ENCODE data around the gene PIM1. TPM values are rescaled to one million over a fixed set of nuclear protein-coding genes. Genes with fewer than 3 reads are reported as not detected.
"Not testable (repeated sequence)": the region's sequence is repeated elsewhere in the genome, so short reads cannot be mapped to it uniquely, and the experiment has no call there.

The PIM1 gene
- polyA plus RNA-seq (ENCODE audit: insufficient read length), result 21.1 TPM
- long read RNA-seq, donor 1, transcript PIM1-201 (6 exons, 2,650 nt), result major isoform, 6 of 6 reads
- long read RNA-seq, donor 1, partial matches to known transcripts, result 0 of 6 reads
- long read RNA-seq, donor 1, other reads (novel, unspliced or antisense), result 0 of 6 reads
- long read RNA-seq, donor 2, transcript PIM1-201 (6 exons, 2,650 nt), result major isoform, 12 of 22 reads
- long read RNA-seq, donor 2, partial matches to known transcripts, result 10 of 22 reads
- long read RNA-seq, donor 2, other reads (novel, unspliced or antisense), result 0 of 22 reads
- long read RNA-seq, donor 3, partial matches to known transcripts, result 0 of 4 reads
- long read RNA-seq, donor 3, other reads (novel, unspliced or antisense), result 0 of 4 reads
- long read RNA-seq, donor 4, partial matches to known transcripts, result 0 of 1 reads
- long read RNA-seq, donor 4, other reads (novel, unspliced or antisense), result 0 of 1 reads
- long read RNA-seq, donor 5, transcript PIM1-201 (6 exons, 2,650 nt), result major isoform, 12 of 13 reads
- long read RNA-seq, donor 5, partial matches to known transcripts, result 0 of 13 reads
- long read RNA-seq, donor 5, other reads (novel, unspliced or antisense), result 0 of 13 reads
- long read RNA-seq, donor 6, transcript PIM1-201 (6 exons, 2,650 nt), result major isoform, 15 of 38 reads
- long read RNA-seq, donor 6, partial matches to known transcripts, result 22 of 38 reads
- long read RNA-seq, donor 6, other reads (novel, unspliced or antisense), result 0 of 38 reads
- long read RNA-seq, donor 7, transcript PIM1-201 (6 exons, 2,650 nt), result major isoform, 13 of 20 reads
- long read RNA-seq, donor 7, partial matches to known transcripts, result 7 of 20 reads
- long read RNA-seq, donor 7, other reads (novel, unspliced or antisense), result 0 of 20 reads
- long read RNA-seq, donor 8, partial matches to known transcripts, result 0 of 1 reads
- long read RNA-seq, donor 8, other reads (novel, unspliced or antisense), result 0 of 1 reads

DNA sequence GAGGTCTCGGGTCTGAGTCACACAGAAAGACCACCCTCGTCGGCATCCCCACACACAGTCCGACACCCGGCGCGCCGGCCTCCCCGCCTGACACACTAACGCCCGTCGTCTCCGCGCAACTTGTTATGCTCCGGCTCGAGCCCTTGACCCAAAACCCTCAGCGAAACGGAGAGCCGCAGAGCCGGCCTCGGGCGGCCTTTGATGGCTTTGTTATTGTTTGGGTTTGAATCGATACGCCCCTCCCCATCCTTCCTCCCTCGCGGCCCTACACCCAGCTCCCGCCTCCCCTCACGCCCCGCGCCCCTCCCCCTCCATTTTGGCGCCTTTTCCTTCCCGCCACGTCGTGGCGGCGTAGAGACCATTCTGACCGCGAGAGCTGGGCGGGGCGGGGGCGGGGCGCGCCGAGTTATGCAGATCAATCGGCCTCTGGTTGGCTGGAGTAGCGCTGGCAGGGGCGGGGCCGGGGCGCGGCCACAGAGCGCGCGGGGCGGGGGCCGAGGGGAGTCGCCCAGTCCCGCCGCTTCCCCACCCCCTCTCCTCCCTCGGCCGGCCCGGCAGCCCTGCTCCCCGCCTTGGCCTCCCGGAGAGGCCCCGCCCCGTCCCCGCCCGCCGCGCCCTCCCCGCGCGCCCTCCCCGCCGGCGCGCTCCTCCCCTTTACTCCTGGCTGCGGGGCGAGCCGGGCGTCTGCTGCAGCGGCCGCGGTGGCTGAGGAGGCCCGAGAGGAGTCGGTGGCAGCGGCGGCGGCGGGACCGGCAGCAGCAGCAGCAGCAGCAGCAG is at the start of gene PIM1:
Gene PIM1, plus strand, starts transcription at position 657 of the 777 bp plus-strand sequence. CDS start 424 bp downstream, outside the sequence.
- DNase-seq, result peak; percentile 99

DNA sequence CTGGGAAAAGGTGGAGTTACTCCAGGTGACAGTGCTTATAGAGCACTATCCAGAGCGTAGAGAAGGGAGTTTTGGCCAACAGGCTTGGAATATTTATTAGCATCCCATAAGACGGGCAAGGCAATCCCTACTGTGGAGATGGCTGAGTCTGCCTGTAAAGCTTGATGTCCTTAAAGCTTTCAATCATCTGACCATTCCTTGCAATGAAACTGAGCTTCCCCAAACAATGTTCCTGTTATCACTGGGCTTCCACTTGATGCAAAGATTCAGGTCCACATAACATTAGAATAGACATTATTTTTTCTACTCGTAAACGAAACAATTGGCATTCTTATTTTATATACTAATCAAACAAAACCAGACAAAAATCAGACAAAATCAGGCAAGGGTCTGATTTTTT is 48.4 kb upstream of the PIM1 start:
- no peak for DNase-seq

DNA sequence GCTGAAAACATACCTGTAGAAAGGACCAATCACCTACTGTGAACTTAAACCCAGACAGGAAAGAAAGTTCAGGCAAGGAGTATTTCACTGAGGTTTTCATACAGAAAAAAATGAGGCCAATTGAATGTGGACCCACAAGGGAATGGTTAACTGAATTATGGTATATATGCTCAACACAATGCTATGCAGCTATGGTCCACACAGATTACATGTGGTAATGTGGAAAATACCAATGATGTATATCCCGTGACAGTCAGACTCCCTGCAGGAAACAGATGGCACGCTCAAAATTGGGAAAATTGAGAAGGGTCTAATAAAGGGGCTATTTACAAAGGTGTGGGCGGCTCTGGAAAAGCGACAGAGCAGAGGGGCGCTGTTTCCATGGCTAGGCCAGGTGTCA is 47.1 kb upstream of the PIM1 start:
- no peak for DNase-seq

DNA sequence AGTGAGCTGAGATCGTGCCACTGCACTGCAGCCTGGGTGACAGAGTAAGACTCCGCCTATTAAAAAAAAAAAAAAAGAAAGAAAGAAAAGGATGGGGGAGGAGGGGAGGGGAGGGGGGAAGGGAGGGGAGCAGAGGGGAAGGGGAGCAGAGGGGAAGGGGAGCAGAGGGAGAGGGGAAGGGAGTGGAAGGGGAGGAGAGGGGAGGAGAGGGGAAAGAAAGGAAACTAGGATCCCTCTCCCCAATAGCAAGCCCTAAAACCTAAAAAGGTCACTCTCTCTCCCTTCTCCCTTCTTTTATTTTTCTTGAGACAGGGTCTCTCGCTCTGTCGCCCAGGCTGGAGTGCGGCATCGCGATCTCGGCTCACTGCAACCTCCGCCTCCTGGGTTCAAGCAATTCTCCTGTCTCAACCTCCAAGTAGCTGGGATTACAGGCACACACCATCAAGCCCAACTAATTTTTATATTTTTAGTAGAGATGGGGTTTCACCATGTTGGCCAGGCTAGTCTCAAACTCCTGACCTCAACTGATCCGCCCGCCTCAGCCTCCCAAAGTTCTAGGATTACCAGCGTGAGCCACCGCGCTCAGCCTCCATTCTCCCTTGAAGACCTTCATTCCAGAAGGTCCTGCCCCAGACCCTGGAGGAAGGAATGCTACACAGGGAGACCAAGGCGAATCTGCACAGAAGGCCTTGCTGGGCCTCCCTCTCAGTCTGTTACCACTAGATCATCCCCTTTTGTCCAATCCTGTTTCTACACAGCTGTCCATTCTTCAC is 45.8 kb upstream of the PIM1 start:
- no peak for DNase-seq

DNA sequence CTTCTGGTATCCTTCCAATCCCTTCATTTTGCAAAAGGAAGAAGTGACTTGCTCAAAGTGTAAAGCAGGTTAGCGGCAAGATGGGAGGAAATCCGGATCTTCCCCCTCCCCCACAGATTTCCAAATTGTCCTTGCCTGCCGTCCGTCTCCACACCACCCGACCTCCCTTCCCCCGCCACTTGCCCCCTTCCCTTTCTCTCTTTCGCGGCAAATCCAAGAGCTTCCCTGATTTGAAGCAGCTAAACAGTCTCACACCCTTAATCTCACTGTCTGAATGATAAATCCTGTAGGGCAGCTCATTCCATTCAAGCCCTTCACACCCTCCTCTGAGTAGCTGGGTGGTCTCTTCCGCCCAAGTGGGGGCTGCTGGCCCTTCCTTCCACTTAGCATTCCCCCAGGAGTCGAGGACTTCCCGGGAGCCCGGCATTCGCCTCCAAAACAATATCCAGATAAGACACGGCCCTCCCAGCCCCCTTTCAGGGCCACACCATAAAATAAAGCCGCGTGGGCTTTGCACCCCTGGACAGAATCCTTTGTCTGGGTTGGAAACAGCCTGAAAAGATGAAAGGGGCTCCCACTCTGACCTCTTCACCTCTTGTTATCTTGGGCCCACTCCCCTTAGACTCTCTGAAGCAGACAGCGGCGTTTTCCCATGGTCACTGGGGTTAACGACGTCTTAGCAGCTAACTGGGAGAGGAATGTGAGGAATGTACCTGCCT is 44.0 kb upstream of the PIM1 start:
- DNase-seq, result peak; percentile 76

DNA sequence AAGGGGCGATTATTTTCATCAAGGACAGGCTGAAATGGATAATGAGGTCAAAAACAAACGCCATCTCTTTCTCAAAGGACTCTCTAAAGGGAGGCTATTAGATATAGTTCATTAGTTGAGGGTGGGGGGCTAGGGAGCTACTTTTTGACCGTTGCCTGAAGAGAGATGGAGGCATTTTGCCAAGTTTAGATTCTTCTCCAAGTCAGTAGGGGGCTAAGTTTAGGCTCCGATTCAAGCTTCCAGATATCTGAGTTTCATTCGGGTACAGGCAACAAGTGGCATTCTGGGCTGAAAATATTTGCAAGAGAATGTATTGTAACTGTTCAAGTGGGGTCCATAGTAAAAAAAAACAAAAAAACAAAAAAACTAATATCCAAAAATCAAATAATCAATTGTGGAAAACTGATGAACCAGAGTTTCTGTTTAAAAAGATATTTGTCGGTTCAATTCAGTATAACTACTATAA is 43.4 kb upstream of the PIM1 start:
- DNase-seq, result no peak

DNA sequence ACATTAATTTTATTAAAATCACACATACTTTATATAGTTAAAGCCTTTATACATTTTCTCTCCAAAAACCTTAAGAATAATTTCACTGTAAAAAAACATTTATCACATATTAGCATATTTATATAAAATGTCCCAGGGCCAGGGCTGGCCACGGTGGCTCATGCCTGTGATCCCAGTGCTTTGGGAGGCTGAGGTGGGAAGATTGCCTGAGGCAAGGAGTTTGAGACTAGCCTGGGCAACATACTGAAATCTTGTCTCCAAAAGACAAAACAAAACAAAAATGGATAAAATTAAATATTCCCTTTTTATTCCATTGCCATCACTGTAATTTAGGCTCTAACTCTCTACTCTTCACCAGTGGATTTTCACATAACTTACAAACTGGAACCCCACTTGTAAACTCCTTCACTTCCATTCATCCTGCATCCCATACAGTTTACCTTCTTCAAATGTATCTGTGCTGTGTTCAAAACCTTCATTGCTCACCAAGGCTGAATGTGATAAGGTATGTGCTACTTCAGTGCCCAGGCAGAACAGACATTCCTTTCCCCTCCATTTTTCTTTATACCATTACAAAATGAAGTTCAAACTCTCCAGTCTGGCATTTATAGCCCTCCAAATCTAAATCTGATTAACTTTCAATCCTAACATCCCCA is 42.9 kb upstream of the PIM1 start:
- no peak for DNase-seq

DNA sequence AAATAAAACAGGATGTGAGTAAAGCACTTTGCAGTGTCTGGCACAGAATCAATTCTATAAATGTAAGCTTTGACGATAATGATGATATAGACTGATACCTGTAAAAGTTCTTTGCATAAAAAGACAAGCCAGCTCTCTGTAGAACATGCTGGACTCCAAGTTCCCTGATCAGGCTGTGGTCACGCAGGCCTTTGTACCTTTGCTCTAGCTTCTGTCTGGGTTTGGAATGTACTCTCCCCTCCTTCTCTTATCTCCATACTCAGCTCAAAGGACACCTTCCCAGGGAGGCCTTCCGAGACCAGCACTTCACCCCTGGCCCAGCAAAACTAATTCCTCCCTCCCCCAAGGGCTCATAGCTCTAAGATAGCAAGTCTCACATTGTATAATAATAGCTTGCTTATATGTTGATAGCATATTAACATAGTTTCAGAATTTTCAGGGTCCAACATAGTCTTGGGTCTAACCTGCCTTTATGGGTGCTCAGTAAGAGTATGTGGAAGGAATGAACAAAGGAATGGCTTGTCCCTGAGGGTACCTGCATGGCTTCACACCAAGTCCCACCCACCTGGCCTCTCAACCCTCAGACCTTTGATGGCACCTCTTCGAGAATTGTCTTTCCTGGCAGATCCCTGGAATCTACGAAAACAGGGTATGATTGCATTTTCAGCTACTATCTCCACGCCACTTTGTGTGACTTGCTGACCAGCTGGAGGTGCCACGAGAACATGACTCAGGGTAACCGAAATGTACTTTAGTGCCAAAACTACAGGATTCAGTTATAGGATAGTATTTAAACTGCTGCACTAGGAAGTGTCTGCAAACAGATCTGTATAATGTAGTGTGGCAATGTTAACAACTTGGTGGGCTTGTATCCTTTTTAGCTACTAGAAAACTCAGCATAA is 41.7 kb upstream of the PIM1 start:
- DNase-seq, result no peak

DNA sequence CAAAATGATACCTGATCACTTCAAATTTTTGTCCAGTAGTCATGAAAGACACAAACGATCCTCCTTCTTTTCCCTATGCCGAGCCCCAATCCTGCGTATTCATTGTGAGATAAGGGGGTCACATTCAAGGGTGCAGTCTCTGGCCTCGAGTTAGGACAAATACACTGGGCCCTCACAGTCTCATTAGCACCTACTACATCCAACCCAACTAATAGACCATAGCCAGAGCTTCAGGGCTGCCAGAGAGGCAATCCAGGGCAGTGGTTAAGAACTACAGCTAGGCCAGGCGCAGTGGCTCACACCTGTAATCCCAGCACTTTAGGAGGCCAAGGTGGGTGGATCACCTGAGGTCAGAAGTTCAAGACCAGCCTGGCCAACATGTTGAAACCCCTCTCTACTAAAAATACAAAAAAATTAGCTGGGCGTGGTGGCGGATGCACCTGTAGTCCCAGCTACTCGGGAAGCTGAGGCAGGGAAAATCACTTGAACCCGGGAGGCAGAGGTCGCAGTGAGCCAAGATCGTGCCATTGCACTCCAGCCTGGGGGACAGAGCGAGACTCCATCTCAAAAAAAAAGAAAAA is 41.0 kb upstream of the PIM1 start:
- DNase-seq, result not testable (repeated sequence)

DNA sequence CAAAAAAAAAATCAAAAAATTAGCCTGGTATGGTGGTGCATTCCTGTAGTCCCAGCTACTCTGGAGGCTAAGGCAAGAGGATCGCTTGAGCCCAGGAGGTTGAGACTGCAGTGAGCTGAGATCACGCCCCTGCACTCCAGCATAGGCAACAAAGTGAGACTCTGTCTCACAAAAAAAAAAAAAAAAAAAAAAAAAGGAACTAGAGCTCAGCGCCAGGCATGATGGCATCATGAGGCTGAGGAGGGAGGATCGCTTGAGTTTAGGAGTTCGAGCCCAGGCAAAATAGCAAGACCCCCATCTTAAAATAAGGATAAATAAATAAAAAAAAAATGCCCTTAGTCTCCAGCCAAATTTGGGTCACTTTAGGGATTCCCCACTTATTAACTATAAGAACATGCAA is 40.4 kb upstream of the PIM1 start:
- no peak for DNase-seq

DNA sequence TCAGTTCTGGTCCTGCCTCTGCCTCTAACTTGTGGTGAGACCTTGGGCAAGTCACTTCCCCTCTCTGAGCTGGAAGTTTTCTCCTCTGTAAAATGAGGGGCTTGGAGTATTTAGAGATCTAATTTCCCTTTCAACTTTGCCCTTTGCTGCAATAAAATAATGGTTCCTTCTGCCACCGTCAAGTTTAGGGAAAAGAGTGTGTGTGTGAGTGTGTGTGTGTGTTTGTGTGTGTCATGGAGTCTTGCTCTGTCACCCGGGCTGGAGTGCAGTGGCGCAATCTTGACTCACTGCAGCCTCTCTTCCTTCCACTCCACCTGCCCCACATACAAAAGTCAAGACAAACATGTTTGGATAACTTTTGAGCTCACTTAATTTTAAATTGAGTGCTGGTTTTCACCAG is 39.2 kb upstream of the PIM1 start:
- no peak for DNase-seq

DNA sequence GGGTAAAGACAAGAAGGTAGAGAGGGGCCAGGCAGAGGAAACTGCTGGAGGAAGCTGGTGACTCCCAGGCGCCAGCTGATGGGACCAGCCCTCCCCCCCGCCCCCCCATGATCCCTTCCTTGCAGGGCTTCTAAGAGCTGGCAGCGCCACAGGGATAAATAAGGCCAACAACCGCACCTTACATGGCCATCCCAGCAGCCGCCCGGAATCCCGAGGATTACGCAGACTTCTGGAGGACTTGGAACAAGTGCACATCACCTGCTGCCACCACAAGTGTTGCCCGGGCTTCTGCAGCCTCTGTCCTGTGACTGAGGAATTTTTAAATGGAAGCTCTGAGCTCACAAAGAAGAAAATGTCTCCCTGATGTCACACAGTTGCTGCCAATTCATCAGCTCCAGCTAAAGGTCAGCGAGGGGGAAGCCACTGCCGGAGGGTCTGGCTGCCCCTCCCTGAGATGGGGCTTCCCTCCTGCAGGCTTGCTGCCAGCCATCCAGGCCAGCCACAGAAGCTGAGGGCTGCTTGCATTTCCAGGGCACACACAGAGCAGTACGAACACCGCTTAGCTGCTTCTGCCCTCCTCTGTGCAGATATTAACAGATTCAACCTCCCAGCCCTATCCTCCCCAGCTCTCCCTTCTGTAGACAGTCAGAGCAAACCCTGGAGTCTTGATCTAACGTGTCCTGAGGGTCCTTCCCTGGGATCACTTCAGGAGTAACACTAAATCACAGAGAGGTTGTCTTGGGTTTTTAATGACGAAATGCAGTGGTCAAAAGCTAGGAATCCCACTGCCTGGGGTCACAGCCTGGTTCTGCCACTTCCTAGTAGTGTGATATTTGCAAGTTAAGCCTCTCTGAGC is 38.6 kb upstream of the PIM1 start:
- DNase-seq, result no peak

DNA sequence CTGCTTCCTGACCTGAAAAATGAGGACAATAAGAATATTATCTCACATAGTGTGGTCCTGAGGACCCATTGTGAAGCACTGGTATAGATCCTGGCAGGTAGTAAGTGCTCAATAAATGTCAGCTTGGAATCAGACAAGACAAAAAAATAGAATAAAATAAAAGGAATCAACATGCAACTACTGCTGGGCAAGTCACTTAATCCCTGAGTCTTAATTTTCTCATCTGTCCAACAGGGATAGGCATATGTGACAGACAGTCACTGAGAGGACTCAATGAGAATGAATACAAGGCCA is 38.0 kb upstream of the PIM1 start:
- no peak for DNase-seq

DNA sequence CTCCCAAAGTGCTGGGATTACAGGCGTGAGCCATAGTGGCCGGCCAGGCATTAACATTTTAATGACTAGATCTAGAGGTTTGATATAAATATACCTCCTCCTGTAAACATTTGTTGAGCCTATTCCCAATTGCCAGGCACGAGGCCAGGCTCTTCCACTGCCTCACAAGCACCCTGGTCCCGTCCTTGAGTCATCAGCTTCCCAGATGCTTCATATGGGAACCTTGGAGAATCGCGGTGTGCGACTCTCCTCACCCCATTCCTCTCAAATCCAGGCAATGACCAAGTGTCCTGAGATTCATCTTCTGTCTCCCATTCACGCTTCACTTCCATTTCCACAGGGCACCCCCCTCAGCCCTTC is 35.9 kb upstream of the PIM1 start:
- DNase-seq, result no peak

DNA sequence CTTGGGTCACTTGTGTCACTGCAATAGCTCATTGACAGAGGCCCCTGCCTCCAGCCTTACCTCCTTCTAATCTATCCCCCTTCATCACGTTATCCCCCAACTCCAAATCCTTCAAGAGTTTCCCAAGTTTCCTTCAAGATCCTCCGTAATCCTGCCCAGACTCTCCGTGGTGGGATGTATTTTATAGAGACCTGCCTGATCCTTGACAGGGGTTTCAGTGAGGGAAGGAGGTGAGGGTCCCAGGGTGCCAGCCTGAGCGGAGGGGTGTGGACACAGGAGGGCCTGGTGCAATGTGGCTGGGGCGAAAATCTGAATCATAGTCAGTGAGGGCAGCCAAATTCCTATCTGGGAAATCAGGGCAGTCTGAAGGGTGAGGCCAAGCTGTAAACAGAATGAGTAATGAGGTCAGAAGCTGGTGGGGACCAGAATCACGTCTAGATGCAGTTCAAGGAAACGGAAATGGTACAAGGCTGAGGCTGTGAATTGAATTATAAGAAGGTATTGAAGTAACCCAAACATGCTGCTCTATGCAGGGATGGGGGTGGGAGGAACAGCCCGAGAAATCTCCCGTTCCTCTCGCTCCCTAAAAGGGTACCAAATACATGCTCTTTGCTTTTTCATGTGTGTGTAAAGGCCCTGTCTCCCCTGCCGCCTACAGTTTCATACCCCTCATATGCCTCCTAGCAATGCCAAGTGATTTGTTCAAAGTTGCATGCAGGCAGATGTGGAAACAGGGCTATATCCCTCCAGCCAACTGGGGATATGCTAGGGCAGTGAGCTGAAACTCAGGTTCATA is 35.4 kb upstream of the PIM1 start:
- DNase-seq, result no peak

DNA sequence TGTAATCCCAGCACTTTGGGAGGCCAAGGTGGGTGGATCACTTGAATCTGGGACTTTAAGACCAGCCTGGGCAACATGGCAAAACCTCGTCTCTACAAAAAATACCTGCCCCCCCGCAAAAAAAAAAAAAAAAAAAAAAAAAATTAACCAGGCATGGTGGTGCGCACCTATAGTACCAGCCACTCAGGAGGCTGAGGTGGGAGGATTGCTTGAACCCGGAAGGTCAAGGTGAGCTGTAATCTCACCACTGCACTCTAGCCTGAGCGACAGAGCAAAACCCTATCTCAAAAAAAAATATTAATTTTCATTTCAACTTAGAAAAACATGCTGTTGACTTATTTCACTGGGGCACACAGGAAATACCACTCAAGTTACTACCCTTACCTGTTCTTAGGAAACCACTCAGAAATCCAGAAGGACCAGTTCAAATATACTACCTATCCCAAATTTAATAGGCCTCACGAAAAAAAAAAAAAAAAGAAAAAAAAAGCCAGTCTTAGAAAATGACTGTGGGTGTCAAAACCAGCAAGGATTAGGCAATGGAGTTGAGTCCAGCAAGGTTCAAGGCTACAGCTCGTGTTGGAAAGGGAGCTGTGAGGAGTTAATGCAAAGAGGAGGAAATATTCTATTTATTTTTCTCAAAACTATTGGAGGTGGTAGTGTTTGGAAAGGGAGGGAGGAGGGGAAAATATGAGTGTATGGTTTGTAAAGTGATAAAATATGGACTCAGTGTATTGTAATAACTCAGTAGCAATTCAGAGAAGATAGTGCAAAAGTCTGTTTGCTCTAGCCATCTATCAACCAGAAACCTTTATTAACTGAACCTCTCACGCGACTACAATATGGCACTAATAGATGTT is 33.9 kb upstream of the PIM1 start:
- no peak for DNase-seq

Data from left kidney (tissue), 8 donors.